ENCODE results near the gene SSTR3. TPM values are rescaled to one million over a fixed set of nuclear protein-coding genes. Genes with fewer than 3 reads are reported as not detected.

The SSTR3 gene
- total and polyA plus RNA-seq, 4 donors: 0.19 TPM; not detected in 3

GRCh38 chr22:37218399-37218770 lies 6.1 kb upstream of the SSTR3 start:
- Histone ChIP-seq H3K36me3 (ENCODE audit: control insufficient read depth in 4 of 4, insufficient read depth in 3 of 4, low read depth in 1 of 4, low read length in 3 of 4) (no peaks in the 10 kb centered on the region), H3K27ac (ENCODE audit: low read depth in 1 of 2, low read length in 2 of 2) (no peak overlapping the region), H3K4me1 (ENCODE audit: control insufficient read depth in 4 of 4, insufficient read depth in 4 of 4, low read length in 3 of 4) (no peaks in the 10 kb centered on the region), H3K27me3 (ENCODE audit: control insufficient read depth in 4 of 4, insufficient read depth in 4 of 4, low read length in 3 of 4) (no peaks in the 10 kb centered on the region), H3K4me3 (ENCODE audit: low read depth in 1 of 3, low read length in 3 of 3) (no peak overlapping the region), H3K9ac (ENCODE audit: low read depth in 1 of 2, low read length in 2 of 2) (no peak overlapping the region), H3K9me3 (ENCODE audit: control insufficient read depth in 4 of 4, low read length in 3 of 4) (no peaks in the 10 kb centered on the region)
- no peak for DNase-seq (ENCODE audit: low spot score)
- WGBS: 83% methylated on average over 6 of the region's 6 CpGs
- TF ChIP-seq ZBTB33 (IDR thresholded peaks at IDR 0.05) (no peak), ATF3 (IDR thresholded peaks at IDR 0.05) (no peak), TAF1 (conservative IDR thresholded peaks at IDR 0.05) (no peak), HNF4G (IDR thresholded peaks at IDR 0.05) (no peak), EGR1 (IDR thresholded peaks at IDR 0.05; ENCODE audit: low read depth in 2 of 2) (no peak), MAX (IDR thresholded peaks at IDR 0.05) (no peak), JUND (IDR thresholded peaks at IDR 0.05) (no peak), SP1 (IDR thresholded peaks at IDR 0.05) (no peak)
- TF ChIP-seq, protein P1, sequence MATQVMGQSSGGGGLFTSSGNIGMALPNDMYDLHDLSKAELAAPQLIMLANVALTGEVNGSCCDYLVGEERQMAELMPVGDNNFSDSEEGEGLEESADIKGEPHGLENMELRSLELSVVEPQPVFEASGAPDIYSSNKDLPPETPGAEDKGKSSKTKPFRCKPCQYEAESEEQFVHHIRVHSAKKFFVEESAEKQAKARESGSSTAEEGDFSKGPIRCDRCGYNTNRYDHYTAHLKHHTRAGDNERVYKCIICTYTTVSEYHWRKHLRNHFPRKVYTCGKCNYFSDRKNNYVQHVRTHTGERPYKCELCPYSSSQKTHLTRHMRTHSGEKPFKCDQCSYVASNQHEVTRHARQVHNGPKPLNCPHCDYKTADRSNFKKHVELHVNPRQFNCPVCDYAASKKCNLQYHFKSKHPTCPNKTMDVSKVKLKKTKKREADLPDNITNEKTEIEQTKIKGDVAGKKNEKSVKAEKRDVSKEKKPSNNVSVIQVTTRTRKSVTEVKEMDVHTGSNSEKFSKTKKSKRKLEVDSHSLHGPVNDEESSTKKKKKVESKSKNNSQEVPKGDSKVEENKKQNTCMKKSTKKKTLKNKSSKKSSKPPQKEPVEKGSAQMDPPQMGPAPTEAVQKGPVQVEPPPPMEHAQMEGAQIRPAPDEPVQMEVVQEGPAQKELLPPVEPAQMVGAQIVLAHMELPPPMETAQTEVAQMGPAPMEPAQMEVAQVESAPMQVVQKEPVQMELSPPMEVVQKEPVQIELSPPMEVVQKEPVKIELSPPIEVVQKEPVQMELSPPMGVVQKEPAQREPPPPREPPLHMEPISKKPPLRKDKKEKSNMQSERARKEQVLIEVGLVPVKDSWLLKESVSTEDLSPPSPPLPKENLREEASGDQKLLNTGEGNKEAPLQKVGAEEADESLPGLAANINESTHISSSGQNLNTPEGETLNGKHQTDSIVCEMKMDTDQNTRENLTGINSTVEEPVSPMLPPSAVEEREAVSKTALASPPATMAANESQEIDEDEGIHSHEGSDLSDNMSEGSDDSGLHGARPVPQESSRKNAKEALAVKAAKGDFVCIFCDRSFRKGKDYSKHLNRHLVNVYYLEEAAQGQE (IDR thresholded peaks at IDR 0.05): no peak

DNA sequence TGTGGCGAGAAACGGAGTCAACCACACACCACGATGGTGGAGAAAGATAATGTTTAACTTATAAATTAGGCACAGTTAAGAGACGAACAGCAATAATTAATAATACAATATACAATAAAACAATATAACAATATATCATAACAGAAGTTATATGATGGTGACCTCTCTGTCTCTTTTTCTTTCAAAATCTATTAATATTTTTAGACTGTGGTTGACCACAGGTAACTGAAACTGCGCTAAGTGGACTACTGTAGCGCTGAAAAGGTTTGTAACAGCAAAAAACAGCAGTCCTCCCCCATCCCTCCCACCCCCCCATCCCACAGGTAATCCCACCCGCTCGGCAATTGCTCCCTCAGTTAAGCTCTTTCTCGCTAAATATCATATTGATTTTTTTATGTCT lies 3.6 kb upstream of the SSTR3 start:
- H3K9ac ChIP-seq (ENCODE audit: low read depth in 1 of 2, low read length in 2 of 2): no peak overlapping the region
- 82% methylated on average over 9 of the region's 9 CpGs for WGBS
- H3K27ac ChIP-seq (ENCODE audit: low read depth in 1 of 2, low read length in 2 of 2): no peak overlapping the region
- no peak for DNase-seq (ENCODE audit: low spot score)
- H3K4me3 ChIP-seq (ENCODE audit: low read depth in 1 of 3, low read length in 3 of 3): no peak overlapping the region
- H3K9me3 ChIP-seq (ENCODE audit: control insufficient read depth in 4 of 4, low read length in 3 of 4): no peaks in the 10 kb centered on the region
- peaks cover 0 to 4% (median 0%) of the 10 kb centered on the region in 4 donors for H3K27me3 ChIP-seq (ENCODE audit: control insufficient read depth in 4 of 4, insufficient read depth in 4 of 4, low read length in 3 of 4)
- H3K4me1 ChIP-seq (ENCODE audit: control insufficient read depth in 4 of 4, insufficient read depth in 4 of 4, low read length in 3 of 4): peaks cover 0 to 2% (median 1%) of the 10 kb centered on the region in 4 donors
- no peaks in the 10 kb centered on the region for H3K36me3 ChIP-seq (ENCODE audit: control insufficient read depth in 4 of 4, insufficient read depth in 3 of 4, low read depth in 1 of 4, low read length in 3 of 4)
- TF ChIP-seq GABPA (IDR thresholded peaks at IDR 0.05 in 1 of 2, conservative IDR thresholded peaks at IDR 0.05 in 1 of 2): no peak
- TF ChIP-seq, protein P1 (IDR thresholded peaks at IDR 0.05): no peak
- no peak for TF ChIP-seq CTCF (IDR thresholded peaks at IDR 0.05; ENCODE audit: low read depth, low read length, missing input control)
- TF ChIP-seq RAD21 (IDR thresholded peaks at IDR 0.05): no peak
- TF ChIP-seq ATF3 (IDR thresholded peaks at IDR 0.05): no peak
- TF ChIP-seq MAX (IDR thresholded peaks at IDR 0.05): no peak
- no peak for TF ChIP-seq ZBTB33 (IDR thresholded peaks at IDR 0.05)
- TF ChIP-seq TAF1 (conservative IDR thresholded peaks at IDR 0.05): no peak
- no peak for TF ChIP-seq HNF4G (IDR thresholded peaks at IDR 0.05)
- no peak for TF ChIP-seq EGR1 (IDR thresholded peaks at IDR 0.05; ENCODE audit: low read depth in 2 of 2)
- TF ChIP-seq NR2F2 (IDR thresholded peaks at IDR 0.05): no peak
- no peak for TF ChIP-seq FOXA2 (IDR thresholded peaks at IDR 0.05)
- no peak for TF ChIP-seq SP1 (IDR thresholded peaks at IDR 0.05)
- no peak for TF ChIP-seq FOXA1 (IDR thresholded peaks at IDR 0.05)

Measured in liver (tissue), 9 donors.